Mesenchymal stem cell (in vitro differentiated cells and primary cell): ENCODE results near the gene TTLL11.

Experiments used
- DNase-seq: peaks from one replicate; pipeline ENCODE4 v3.0.0-alpha.2; 2013
- H2AFZ ChIP-seq: one replicate; pipeline ENCODE4 v1.6.1; 2013; ENCODE audit warnings: low read depth, mild to moderate bottlenecking, control low read depth, inconsistent platforms, low read length, moderate library complexity
- H2AK5ac ChIP-seq: 2 replicates; pipeline ENCODE4 v1.6.1; 2013; ENCODE audit warnings: low read length, moderate library complexity, mild to moderate bottlenecking, inconsistent platforms; ENCODE audit not compliant: severe bottlenecking
- H2BK120ac ChIP-seq: one replicate; pipeline ENCODE4 v1.6.1; 2013; ENCODE audit warnings: low read depth, mild to moderate bottlenecking, inconsistent platforms, low read length, moderate library complexity
- H2BK12ac ChIP-seq, 2 experiments: one replicate each; pipeline ENCODE4 v1.6.1; 2013; ENCODE audit warnings: inconsistent platforms in 2 of 2, low read length in 2 of 2, mild to moderate bottlenecking in 2 of 2, moderate library complexity in 2 of 2, control low read depth in 1 of 2
- H2BK15ac ChIP-seq: one replicate; pipeline ENCODE4 v1.6.1; 2013; ENCODE audit warnings: mild to moderate bottlenecking, low read depth, inconsistent platforms; ENCODE audit not compliant: poor library complexity, severe bottlenecking
- H2BK5ac ChIP-seq: 2 replicates; pipeline ENCODE4 v1.6.1; 2013; ENCODE audit warnings: low read depth, mild to moderate bottlenecking, low read length, control low read depth, inconsistent platforms; ENCODE audit not compliant: poor library complexity, severe bottlenecking
- H3K14ac ChIP-seq, 2 experiments: one replicate each; pipeline ENCODE4 v1.6.1; 2013; ENCODE audit warnings: inconsistent platforms in 2 of 2, low read length in 2 of 2, control low read depth in 1 of 2, mild to moderate bottlenecking in 1 of 2, moderate library complexity in 1 of 2
- H3K18ac ChIP-seq, 2 experiments: one replicate each; pipeline ENCODE4 v1.6.1; 2013; ENCODE audit warnings: inconsistent platforms in 2 of 2, low read length in 2 of 2, control low read depth in 1 of 2, low read depth in 1 of 2, mild to moderate bottlenecking in 1 of 2
- H3K23ac ChIP-seq, 2 experiments: one replicate each; pipeline ENCODE4 v1.6.1; 2013; ENCODE audit warnings: inconsistent platforms in 2 of 2, low read length in 2 of 2, mild to moderate bottlenecking in 2 of 2, moderate library complexity in 2 of 2, control low read depth in 1 of 2
- H3K27ac ChIP-seq: 2 replicates; pipeline ENCODE4 v1.5.1; 2013; ENCODE audit warnings: mild to moderate bottlenecking, moderate library complexity, low read length, control low read depth, inconsistent platforms; ENCODE audit not compliant: poor library complexity, severe bottlenecking
- H3K27me3 ChIP-seq, 2 experiments: 2 replicates each; pipeline versions ENCODE4 v1.6.1 to v1.7.0; 2013; ENCODE audit warnings: low read length in 2 of 2, mild to moderate bottlenecking in 2 of 2, moderate library complexity in 2 of 2, control low read depth in 1 of 2, inconsistent platforms in 1 of 2; ENCODE audit not compliant: control insufficient read depth in 1 of 2, insufficient read depth in 1 of 2
- H3K36me3 ChIP-seq, 2 experiments: 2 replicates each; pipeline versions ENCODE4 v1.6.1 to v1.7.0; 2013; ENCODE audit warnings: low read length in 2 of 2, control low read depth in 1 of 2, inconsistent platforms in 1 of 2, low read depth in 1 of 2, mild to moderate bottlenecking in 1 of 2; ENCODE audit not compliant: insufficient read depth in 2 of 2, control insufficient read depth in 1 of 2
- H3K4ac ChIP-seq, 2 experiments: one replicate each; pipeline ENCODE4 v1.6.1; 2013; ENCODE audit warnings: inconsistent platforms in 2 of 2, low read length in 2 of 2, mild to moderate bottlenecking in 2 of 2, moderate library complexity in 2 of 2, control low read depth in 1 of 2, low read depth in 1 of 2
- H3K4me1 ChIP-seq: 2 replicates; pipeline ENCODE4 v1.6.1; 2013; ENCODE audit warnings: low read depth, low read length, control low read depth; ENCODE audit not compliant: control insufficient read depth, insufficient read depth
- H3K4me2 ChIP-seq: 2 replicates; pipeline ENCODE4 v1.6.1; 2013; ENCODE audit warnings: low read length, mild to moderate bottlenecking, inconsistent platforms; ENCODE audit not compliant: poor library complexity, severe bottlenecking
- H3K4me3 ChIP-seq, 2 experiments: 2 replicates each; pipeline versions ENCODE4 v1.5.1 to v1.7.0; 2013; ENCODE audit warnings: low read length in 2 of 2, mild to moderate bottlenecking in 2 of 2, control low read depth in 1 of 2, low read depth in 1 of 2; ENCODE audit not compliant: insufficient read depth in 1 of 2
- H3K79me1 ChIP-seq: replicated peaks from 2 replicates; pipeline ENCODE4 v1.6.1; 2013; ENCODE audit warnings: mild to moderate bottlenecking, control low read depth, low read length, inconsistent platforms; ENCODE audit not compliant: poor library complexity, severe bottlenecking
- H3K9ac ChIP-seq: 2 replicates; pipeline ENCODE4 v1.7.0; 2013; ENCODE audit warnings: mild to moderate bottlenecking, low read length, moderate library complexity
- H3K9me3 ChIP-seq: 2 replicates; pipeline ENCODE4 v1.7.0; 2013; ENCODE audit warnings: mild to moderate bottlenecking, low read length; ENCODE audit not compliant: control insufficient read depth
- H4K8ac ChIP-seq: one replicate; pipeline ENCODE4 v1.6.1; 2013; ENCODE audit warnings: inconsistent platforms, mild to moderate bottlenecking, low read length, moderate library complexity
- H4K91ac ChIP-seq: one replicate; pipeline ENCODE4 v1.6.1; 2013; ENCODE audit warnings: mild to moderate bottlenecking, low read length, inconsistent platforms
- WGBS: methylation state at CpG from one replicate; pipeline ENCODE4 v1.1.7; 2013; ENCODE audit warnings: mixed read lengths; 5-methylcytosine and 5-hydroxymethylcytosine counted together

Gene TTLL11

DNA sequence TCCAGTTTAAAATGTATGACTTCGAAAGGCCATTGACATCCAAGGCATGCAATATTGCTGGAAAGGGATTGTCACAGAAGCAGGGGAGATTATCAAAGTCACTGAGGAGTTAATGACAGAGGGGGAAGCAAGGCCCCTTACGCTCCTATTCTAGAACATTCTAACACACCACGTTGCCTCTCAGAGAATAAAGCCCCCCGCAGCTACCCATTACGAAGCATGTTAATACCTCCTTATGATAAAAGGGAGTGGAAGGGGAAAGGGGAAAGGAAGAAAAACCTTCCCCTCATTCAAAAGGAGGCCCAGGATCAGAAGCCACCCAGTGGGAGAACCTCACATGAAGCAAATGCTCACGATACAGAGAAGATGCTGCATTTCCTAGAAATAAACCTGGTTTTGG lies 228.0 kb downstream of the TTLL11 start:
- Histone ChIP-seq H3K27ac (no peak overlapping the region), H3K23ac (no peak overlapping the region), H2BK5ac (no peak overlapping the region), H3K4me3 (no peak overlapping the region), H4K91ac (no peak overlapping the region), H3K9me3 (no peaks in the 10 kb centered on the region), H3K14ac (no peak overlapping the region), H2AK5ac (no peak overlapping the region), H3K36me3 (no peaks in the 10 kb centered on the region), H3K4me2 (no peak overlapping the region), H4K8ac (no peak overlapping the region), H3K4me1 (peaks cover 14% of the 10 kb centered on the region), H2BK15ac (no peak overlapping the region), H2BK12ac (no peak overlapping the region), H3K9ac (no peak overlapping the region), H2BK120ac (no peak overlapping the region), H3K4ac (no peak overlapping the region), H3K27me3 (peaks cover 0 to 5% of the 10 kb centered on the region in 2 experiments), H3K18ac (no peak overlapping the region), H3K79me1 (no peaks in the 10 kb centered on the region), H2AFZ (no peak overlapping the region)
- WGBS = 99% methylated on average over 2 of the region's 6 CpGs
- DNase-seq = no peak

DNA sequence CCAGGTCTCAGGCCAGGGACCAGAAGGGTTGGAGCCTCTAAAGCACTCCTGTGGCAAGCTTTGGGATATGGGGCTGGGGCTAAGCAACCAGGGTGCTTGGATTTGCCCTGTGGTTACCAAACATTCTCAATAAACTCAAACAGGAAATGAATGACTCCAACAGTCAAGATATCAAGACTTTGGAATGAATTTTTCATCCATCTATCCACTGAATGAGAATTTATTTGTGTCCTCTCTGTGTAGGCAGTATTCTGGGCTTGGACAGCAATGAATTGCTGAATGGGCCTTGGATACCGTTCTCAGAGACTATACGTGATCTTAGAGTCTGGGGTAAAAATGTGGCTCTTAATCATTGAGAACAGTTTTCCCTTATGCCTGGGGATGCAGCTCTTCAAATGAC lies 229.2 kb downstream of the TTLL11 start:
- Histone ChIP-seq H3K23ac (no peak overlapping the region), H3K4me1 (peaks cover 14% of the 10 kb centered on the region), H3K79me1 (no peaks in the 10 kb centered on the region), H2AK5ac (no peak overlapping the region), H3K9ac (no peak overlapping the region), H2BK15ac (no peak overlapping the region), H2BK5ac (no peak overlapping the region), H3K18ac (no peak overlapping the region), H4K91ac (no peak overlapping the region), H3K27ac (no peak overlapping the region), H2BK120ac (no peak overlapping the region), H3K27me3 (peaks cover 0 to 7% of the 10 kb centered on the region in 2 experiments), H3K4ac (no peak overlapping the region), H2AFZ (no peak overlapping the region), H3K36me3 (no peaks in the 10 kb centered on the region), H3K9me3 (no peaks in the 10 kb centered on the region), H3K4me3 (no peak overlapping the region), H3K4me2 (no peak overlapping the region), H2BK12ac (no peak overlapping the region), H4K8ac (no peak overlapping the region), H3K14ac (no peak overlapping the region)
- peak; percentile 16 for DNase-seq
- 85% methylated on average over 2 of the region's 2 CpGs for WGBS

DNA sequence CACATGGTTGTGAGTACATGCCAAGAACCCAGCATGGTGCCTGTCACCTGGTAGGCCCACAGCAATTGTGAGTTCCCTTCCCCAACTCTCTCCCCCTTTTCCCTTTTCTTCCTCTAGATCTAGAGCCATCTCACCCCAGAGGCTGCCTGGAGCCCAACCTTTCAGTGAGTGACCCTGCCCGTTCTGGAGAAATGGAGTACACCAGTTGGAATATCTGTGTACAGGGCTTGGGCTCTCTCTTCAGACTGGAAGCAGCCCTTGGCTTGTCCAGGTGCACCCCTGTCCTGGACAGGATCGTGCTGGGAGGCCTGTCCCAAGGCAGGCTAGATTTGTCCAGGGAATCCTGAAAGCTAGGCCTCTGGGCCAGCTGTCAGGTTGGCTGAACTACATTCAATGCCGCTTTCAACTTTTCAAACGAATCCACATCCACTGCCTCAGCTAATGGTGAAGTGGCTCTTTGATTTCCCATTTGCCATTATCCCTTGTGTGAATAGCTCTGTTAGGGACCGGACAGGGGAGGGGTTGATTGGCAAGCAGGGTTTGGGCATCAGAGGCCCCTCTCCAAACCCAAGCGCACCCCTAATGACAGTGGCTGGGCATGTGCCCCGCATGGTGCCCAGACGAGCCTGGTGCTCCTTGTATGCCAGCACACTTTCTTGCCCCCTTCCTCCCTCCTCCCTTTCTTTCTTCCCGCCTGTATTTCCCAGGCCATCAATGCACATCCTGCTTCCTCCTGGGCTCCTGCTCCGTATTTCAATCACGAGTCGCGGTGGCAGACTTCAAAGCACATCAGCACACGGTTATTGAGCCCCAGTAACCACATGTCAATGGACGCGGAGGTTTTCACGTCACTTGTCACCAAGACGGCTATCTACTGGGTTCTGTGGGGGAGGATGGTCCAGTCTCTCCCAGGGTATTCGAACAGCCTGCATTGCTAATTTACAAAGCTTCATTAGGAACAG lies 230.5 kb downstream of the TTLL11 start:
- Histone ChIP-seq H3K4me2 (no peak overlapping the region), H2AFZ (no peak overlapping the region), H4K91ac (no peak overlapping the region), H2BK5ac (no peak overlapping the region), H2BK120ac (no peak overlapping the region), H3K4me1 (peaks cover 14% of the 10 kb centered on the region), H3K79me1 (no peaks in the 10 kb centered on the region), H3K14ac (no peak overlapping the region), H3K4me3 (no peak overlapping the region), H2BK12ac (no peak overlapping the region), H3K9ac (no peak overlapping the region), H2BK15ac (no peak overlapping the region), H3K9me3 (no peaks in the 10 kb centered on the region), H3K36me3 (no peaks in the 10 kb centered on the region), H2AK5ac (no peak overlapping the region), H3K18ac (no peak overlapping the region), H3K27me3 (peaks cover 0 to 7% of the 10 kb centered on the region in 2 experiments), H3K4ac (no peak overlapping the region), H3K27ac (no peak overlapping the region), H4K8ac (no peak overlapping the region), H3K23ac (no peak overlapping the region)
- no peak for DNase-seq
- WGBS = 75% methylated on average over 18 of the region's 19 CpGs

DNA sequence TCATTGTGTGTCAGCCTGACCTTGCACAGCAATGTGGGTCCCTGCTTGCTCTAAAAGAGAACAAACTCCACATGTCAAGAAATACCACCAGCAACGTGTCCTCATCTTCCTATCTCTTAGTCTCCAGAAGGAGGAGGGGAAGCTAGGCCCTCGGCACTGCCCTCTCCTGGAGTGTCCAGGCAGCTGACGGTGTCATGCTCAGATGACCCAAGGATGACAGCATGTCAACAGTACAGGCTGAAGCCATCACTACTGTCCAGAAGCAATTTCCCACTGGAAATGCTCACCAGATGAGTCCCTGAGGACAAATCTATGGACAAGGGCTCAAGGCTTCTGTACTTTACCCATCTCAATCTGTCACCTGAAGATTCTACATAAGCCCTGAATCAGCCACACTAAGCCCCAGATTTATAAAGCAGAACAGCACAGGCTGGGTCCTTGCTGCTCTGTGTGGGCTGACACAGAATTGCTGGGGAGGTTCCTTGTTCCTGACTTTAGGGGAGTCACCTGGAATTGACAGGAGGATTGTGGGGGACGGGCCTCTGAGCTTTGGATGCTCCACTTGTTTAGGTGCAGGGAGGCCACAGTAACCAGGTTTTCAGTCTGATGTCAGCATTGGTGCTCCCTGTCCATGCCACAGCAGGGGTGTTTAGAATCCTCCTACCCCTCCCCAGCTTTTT lies 231.5 kb downstream of the TTLL11 start:
- H3K27ac ChIP-seq = no peak overlapping the region
- no peaks in the 10 kb centered on the region for H3K36me3 ChIP-seq
- H3K4me3 ChIP-seq = no peak overlapping the region
- H4K91ac ChIP-seq = no peak overlapping the region
- no peaks in the 10 kb centered on the region for H3K79me1 ChIP-seq
- H3K9ac ChIP-seq = no peak overlapping the region
- DNase-seq = peak; percentile 54
- H3K18ac ChIP-seq = no peak overlapping the region
- no peak overlapping the region for H3K4me2 ChIP-seq
- 59% methylated on average over 4 of the region's 4 CpGs for whole genome bisulfite sequencing
- no peak overlapping the region for H4K8ac ChIP-seq
- peak overlapping the region; percentile 31 for H2BK15ac ChIP-seq
- no peak overlapping the region for H3K4ac ChIP-seq
- H2AFZ ChIP-seq = no peak overlapping the region
- H3K14ac ChIP-seq = no peak overlapping the region
- H3K4me1 ChIP-seq = peaks cover 16% of the 10 kb centered on the region
- H2BK5ac ChIP-seq = no peak overlapping the region
- no peak overlapping the region for H2BK120ac ChIP-seq
- no peak overlapping the region for H2BK12ac ChIP-seq
- H2AK5ac ChIP-seq = no peak overlapping the region
- H3K27me3 ChIP-seq = peaks cover 0 to 7% of the 10 kb centered on the region in 2 experiments
- H3K9me3 ChIP-seq = no peaks in the 10 kb centered on the region
- no peak overlapping the region for H3K23ac ChIP-seq
